Thyroid gland (tissue), 4 donors: Measurements from ENCODE around the gene TUBB1.

Source experiments
- POLR2A ChIP-seq, 2 donors: fragments of 450-650 bp; IDR thresholded peaks; one replicate each; pipeline ENCODE4 v1.6.1; 2017; ENCODE audit warnings: antibody characterized with exemption in 2 of 2, mild to moderate bottlenecking in 2 of 2, moderate library complexity in 1 of 2
- TF ChIP-seq, protein P1 (sequence below), 6 experiments: fragments of 200-600 bp in 3 of 6; fragments of 450-650 bp in 3 of 6; sonication (generic) in 3 of 6; IDR thresholded peaks; one replicate each; pipeline ENCODE4 v1.5.1; 2016 to 2019; ENCODE audit warnings: antibody characterized with exemption in 6 of 6, mild to moderate bottlenecking in 2 of 6, inconsistent platforms in 1 of 6, moderate library complexity in 1 of 6

DNA sequence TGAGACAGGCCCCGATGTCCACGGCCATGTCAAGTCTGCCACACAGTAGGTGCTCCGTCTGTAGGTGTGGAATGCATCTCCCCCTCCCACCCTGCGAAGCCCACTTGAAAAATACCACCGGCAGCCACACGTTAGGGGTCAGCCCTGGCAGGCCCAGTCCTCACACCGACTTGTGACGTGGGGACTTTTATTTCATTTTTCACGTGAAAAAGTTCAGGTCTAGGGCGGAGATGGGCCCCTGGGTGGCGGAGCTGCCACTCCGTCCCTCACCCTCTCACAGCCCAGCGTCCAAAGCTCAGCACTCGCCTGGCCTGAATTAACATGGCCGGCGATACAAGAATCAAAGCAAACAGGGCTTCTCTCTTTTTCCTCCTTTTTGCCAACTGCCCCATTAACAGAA is 3.8 kb upstream of the TUBB1 start:
- TF ChIP-seq, protein P1, sequence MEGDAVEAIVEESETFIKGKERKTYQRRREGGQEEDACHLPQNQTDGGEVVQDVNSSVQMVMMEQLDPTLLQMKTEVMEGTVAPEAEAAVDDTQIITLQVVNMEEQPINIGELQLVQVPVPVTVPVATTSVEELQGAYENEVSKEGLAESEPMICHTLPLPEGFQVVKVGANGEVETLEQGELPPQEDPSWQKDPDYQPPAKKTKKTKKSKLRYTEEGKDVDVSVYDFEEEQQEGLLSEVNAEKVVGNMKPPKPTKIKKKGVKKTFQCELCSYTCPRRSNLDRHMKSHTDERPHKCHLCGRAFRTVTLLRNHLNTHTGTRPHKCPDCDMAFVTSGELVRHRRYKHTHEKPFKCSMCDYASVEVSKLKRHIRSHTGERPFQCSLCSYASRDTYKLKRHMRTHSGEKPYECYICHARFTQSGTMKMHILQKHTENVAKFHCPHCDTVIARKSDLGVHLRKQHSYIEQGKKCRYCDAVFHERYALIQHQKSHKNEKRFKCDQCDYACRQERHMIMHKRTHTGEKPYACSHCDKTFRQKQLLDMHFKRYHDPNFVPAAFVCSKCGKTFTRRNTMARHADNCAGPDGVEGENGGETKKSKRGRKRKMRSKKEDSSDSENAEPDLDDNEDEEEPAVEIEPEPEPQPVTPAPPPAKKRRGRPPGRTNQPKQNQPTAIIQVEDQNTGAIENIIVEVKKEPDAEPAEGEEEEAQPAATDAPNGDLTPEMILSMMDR (IDR thresholded peaks at IDR 0.05), result no peak
- TF ChIP-seq POLR2A (IDR thresholded peaks at IDR 0.05), result no peak
